ENCODE measurements around the gene YEATS4. TPM values are rescaled to one million over a fixed set of nuclear protein-coding genes. Genes with fewer than 3 reads are reported as not detected.

Gene YEATS4
- polyA plus RNA-seq, 3 donors: 6.6 to 20.9 (median 16.0) TPM

DNA sequence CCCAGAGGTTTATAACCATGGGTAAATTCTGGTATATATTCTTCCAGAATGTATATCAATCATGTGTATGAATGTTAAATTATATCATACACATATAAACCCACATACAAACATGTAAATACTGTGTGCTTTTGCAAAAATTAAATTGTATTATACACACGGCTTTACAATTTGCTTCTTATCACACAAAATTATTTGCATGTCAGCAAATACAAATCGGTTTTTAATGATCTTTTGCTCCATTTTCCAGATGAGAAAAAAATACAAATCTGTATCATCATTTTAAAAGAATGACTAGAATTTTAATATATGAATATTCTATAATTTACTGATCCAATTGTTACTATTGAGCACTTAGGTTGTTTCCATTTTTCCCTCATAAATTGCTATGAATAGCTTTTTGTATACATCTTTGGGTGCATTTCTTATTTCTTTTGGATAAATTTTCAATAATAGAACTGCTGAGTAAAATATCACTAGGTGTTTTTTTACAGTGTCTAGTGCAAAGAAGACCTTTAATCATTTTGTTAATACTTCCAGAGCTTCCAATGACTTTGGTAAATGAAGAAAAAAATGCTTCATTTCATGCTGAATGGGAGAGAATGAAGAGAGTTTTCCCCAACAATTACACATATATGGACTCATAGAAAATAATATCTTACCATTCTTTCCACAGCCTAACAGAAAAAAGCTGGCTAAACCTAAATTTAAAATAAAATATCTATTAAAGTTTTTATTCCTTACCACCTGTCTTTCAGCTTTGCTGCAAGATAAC is 7.9 kb upstream of the YEATS4 start:
- H3K4me3 ChIP-seq (replicated peaks in 1 of 3; ENCODE audit: low read depth in 2 of 3, low read length in 3 of 3): peak overlapping the region; percentile 83 to 100 (median 92)

DNA sequence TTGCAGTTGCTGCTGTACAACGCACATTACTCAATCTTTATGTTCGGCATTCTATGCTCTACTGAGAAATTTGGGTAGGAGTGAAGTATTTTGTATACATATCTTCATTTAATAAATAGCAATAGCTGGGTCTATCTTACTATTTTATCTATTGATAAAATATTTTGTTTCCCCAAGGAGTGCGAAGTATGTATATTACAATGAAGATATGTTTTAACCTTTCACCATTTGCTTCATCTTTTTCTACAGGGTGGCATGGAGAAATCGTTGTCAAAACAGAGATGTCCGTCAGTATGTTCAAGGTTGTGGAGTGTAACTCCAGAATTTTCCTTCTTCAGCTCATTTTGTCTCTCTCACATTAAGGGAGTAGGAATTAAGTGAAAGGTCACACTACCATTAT is 6.6 kb upstream of the YEATS4 start:
- Histone ChIP-seq H3K9ac (ENCODE audit: insufficient read depth, low read length, poor library complexity, severe bottlenecking) (peak overlapping the region; percentile 74), H3K4me1 (ENCODE audit: control insufficient read depth in 1 of 2, insufficient read depth in 2 of 2, low read length in 2 of 2) (peaks cover 23 to 33% of the 10 kb centered on the region in 2 donors), H3K27ac (ENCODE audit: low read depth in 1 of 2, low read length in 2 of 2) (peak overlapping the region in 1 of 2 donors; percentile 48), H3K36me3 (replicated peaks in 1 of 2; ENCODE audit: control insufficient read depth in 1 of 2, insufficient read depth in 2 of 2, low read length in 2 of 2) (peaks cover 40 to 48% of the 10 kb centered on the region in 2 donors), H3K9me3 (replicated peaks in 1 of 2; ENCODE audit: control insufficient read depth in 1 of 2, insufficient read depth in 1 of 2, low read length in 2 of 2) (no peaks in the 10 kb centered on the region), H3K4me2 (replicated peaks; ENCODE audit: extremely low read depth, low read length, poor library complexity, severe bottlenecking) (peak overlapping the region; percentile 94), H3K79me2 (ENCODE audit: insufficient read depth, low read length) (peaks cover 58% of the 10 kb centered on the region), H3K27me3 (ENCODE audit: control insufficient read depth in 2 of 2, insufficient read depth in 2 of 2, low read length in 2 of 2) (no peaks in the 10 kb centered on the region), H4K20me1 (ENCODE audit: insufficient read depth, low read length) (peaks cover 89% of the 10 kb centered on the region), H2AFZ (ENCODE audit: insufficient read depth, low read depth, low read length, poor library complexity, severe bottlenecking) (no peak overlapping the region), H3K4me3 (replicated peaks in 1 of 3; ENCODE audit: low read depth in 2 of 3, low read length in 3 of 3) (peak overlapping the region; percentile 83 to 100 (median 92))
- no CpG with 5 or more reads among the region's 5 CpGs for WGBS (ENCODE audit: insufficient coverage)
- peaks cover 54% of the 10 kb centered on the region for H3K4me1 Mint-ChIP-seq
- H3K4me3 Mint-ChIP-seq: peak overlapping the region; percentile 80 to 87
- intact Hi-C loops (cut with micrococcal nuclease): loop anchor here in 1 of 2 donors (10.0 kb wide), 1 partner anchor 222 kb away; no protein-coding TSS in a partner anchor
- H3K27ac Mint-ChIP-seq: peak overlapping the region in 6 of 7 donors; percentile 54 to 85 (median 68)
- no peaks in the 10 kb centered on the region for H3K27me3 Mint-ChIP-seq (ENCODE audit: low read depth in 3 of 3)
- no peak for DNase-seq
- TF ChIP-seq, protein P1, sequence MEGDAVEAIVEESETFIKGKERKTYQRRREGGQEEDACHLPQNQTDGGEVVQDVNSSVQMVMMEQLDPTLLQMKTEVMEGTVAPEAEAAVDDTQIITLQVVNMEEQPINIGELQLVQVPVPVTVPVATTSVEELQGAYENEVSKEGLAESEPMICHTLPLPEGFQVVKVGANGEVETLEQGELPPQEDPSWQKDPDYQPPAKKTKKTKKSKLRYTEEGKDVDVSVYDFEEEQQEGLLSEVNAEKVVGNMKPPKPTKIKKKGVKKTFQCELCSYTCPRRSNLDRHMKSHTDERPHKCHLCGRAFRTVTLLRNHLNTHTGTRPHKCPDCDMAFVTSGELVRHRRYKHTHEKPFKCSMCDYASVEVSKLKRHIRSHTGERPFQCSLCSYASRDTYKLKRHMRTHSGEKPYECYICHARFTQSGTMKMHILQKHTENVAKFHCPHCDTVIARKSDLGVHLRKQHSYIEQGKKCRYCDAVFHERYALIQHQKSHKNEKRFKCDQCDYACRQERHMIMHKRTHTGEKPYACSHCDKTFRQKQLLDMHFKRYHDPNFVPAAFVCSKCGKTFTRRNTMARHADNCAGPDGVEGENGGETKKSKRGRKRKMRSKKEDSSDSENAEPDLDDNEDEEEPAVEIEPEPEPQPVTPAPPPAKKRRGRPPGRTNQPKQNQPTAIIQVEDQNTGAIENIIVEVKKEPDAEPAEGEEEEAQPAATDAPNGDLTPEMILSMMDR (IDR thresholded peaks at IDR 0.05): no peak
- peaks cover 26 to 45% of the 10 kb centered on the region in 2 donors for H3K36me3 Mint-ChIP-seq
- peaks cover 0 to 2% (median 0%) of the 10 kb centered on the region in 7 donors for H3K9me3 Mint-ChIP-seq

More for the DNA sequence above, 7.9 kb upstream of the YEATS4 start:
- H2AFZ ChIP-seq (ENCODE audit: insufficient read depth, low read depth, low read length, poor library complexity, severe bottlenecking): no peak overlapping the region
- peaks cover 40 to 48% of the 10 kb centered on the region in 2 donors for H3K36me3 ChIP-seq (replicated peaks in 1 of 2; ENCODE audit: control insufficient read depth in 1 of 2, insufficient read depth in 2 of 2, low read length in 2 of 2)
- no peak for DNase-seq
- no CpG with 5 or more reads among the region's 2 CpGs for WGBS (ENCODE audit: insufficient coverage)
- H3K4me1 ChIP-seq (ENCODE audit: control insufficient read depth in 1 of 2, insufficient read depth in 2 of 2, low read length in 2 of 2): peaks cover 28 to 36% of the 10 kb centered on the region in 2 donors
- H3K9me3 ChIP-seq (replicated peaks in 1 of 2; ENCODE audit: control insufficient read depth in 1 of 2, insufficient read depth in 1 of 2, low read length in 2 of 2): no peaks in the 10 kb centered on the region
- H3K4me2 ChIP-seq (replicated peaks; ENCODE audit: extremely low read depth, low read length, poor library complexity, severe bottlenecking): peak overlapping the region; percentile 94
- no peaks in the 10 kb centered on the region for H3K27me3 Mint-ChIP-seq (ENCODE audit: low read depth in 3 of 3)
- TF ChIP-seq, protein P1 (IDR thresholded peaks at IDR 0.05): no peak
- peak overlapping the region in 4 of 7 donors; percentile 9 to 70 (median 33) for H3K27ac Mint-ChIP-seq
- H4K20me1 ChIP-seq (ENCODE audit: insufficient read depth, low read length): peaks cover 83% of the 10 kb centered on the region
- peaks cover 26 to 45% of the 10 kb centered on the region in 2 donors for H3K36me3 Mint-ChIP-seq
- H3K4me3 Mint-ChIP-seq: peak overlapping the region; percentile 80 to 87
- H3K9me3 Mint-ChIP-seq: peaks cover 0 to 2% (median 0%) of the 10 kb centered on the region in 7 donors
- H3K9ac ChIP-seq (ENCODE audit: insufficient read depth, low read length, poor library complexity, severe bottlenecking): peak overlapping the region; percentile 74
- H3K27me3 ChIP-seq (ENCODE audit: control insufficient read depth in 2 of 2, insufficient read depth in 2 of 2, low read length in 2 of 2): no peaks in the 10 kb centered on the region
- intact Hi-C loops (cut with micrococcal nuclease): loop anchor here in 1 of 2 donors (10.0 kb wide), 1 partner anchor 223 kb away; no protein-coding TSS in a partner anchor
- H3K79me2 ChIP-seq (ENCODE audit: insufficient read depth, low read length): peaks cover 66% of the 10 kb centered on the region
- H3K4me1 Mint-ChIP-seq: peaks cover 50% of the 10 kb centered on the region
- H3K27ac ChIP-seq (ENCODE audit: low read depth in 1 of 2, low read length in 2 of 2): peak overlapping the region in 1 of 2 donors; percentile 48
